Calu3 (cell line): ENCODE measurements around the gene FCN2. TPM values are rescaled to one million over a fixed set of nuclear protein-coding genes. Genes with fewer than 3 reads are reported as not detected.

Experiments
- BruUV-seq: library from RNA; stranded (reverse); fragments of 400-500 nt; replicated peaks from 2 replicates; lab custom pipeline; 2021; lab: Mats Ljungman, UMichigan
- CTCF ChIA-PET: fragments of 300-600 bp; sonication (Branson Sonifier 250); formaldehyde crosslinking; loops from one replicate; lab custom pipeline; 2022; ENCODE audit warnings: antibody characterized with exemption; lab: Charles Lee
- DNase-seq: peaks from one replicate; pipeline ENCODE4 v3.0.0; 2022
- H3K27ac Mint-ChIP-seq: one replicate; pipeline ENCODE4 v1.8.0; 2022; ENCODE audit warnings: mixed read lengths; ENCODE audit not compliant: unreplicated experiment
- H3K27me3 Mint-ChIP-seq: one replicate; pipeline ENCODE4 v1.8.0; 2022; ENCODE audit warnings: mixed read lengths; ENCODE audit not compliant: unreplicated experiment
- H3K36me3 Mint-ChIP-seq: one replicate; pipeline ENCODE4 v1.8.0; 2022; ENCODE audit warnings: mild to moderate bottlenecking, moderate library complexity, mixed read lengths; ENCODE audit not compliant: insufficient read depth, unreplicated experiment
- H3K4me1 Mint-ChIP-seq: one replicate; pipeline ENCODE4 v1.8.0; 2022; ENCODE audit warnings: mild to moderate bottlenecking, low read depth, mixed read lengths; ENCODE audit not compliant: unreplicated experiment
- H3K4me3 Mint-ChIP-seq: one replicate; pipeline ENCODE4 v1.8.0; 2022; ENCODE audit warnings: mild to moderate bottlenecking, low read depth, moderate library complexity, mixed read lengths; ENCODE audit not compliant: unreplicated experiment
- H3K9me3 Mint-ChIP-seq: one replicate; pipeline ENCODE4 v1.8.0; 2022; ENCODE audit warnings: low read depth, mixed read lengths; ENCODE audit not compliant: unreplicated experiment
- intact Hi-C: fragments of 100-400 bp; cut with micrococcal nuclease; formaldehyde crosslinking; loops from one replicate; pipeline ENCODE4 v1.10.0; 2022; ENCODE audit not compliant: unreplicated experiment
- total RNA-seq: library from RNA; stranded (reverse); gene quantifications from 2 replicates; pipeline ENCODE4 v1.2.3, GENCODE V29; 2022
- TF ChIP-seq, protein P1 (sequence below): fragments of 200-600 bp; IDR thresholded peaks from one replicate; pipeline ENCODE4 v1.8.0; 2022; ENCODE audit warnings: antibody characterized with exemption; ENCODE audit not compliant: unreplicated experiment

Gene FCN2
- total RNA-seq, 1 experiment from 2014 or later, result not detected

DNA sequence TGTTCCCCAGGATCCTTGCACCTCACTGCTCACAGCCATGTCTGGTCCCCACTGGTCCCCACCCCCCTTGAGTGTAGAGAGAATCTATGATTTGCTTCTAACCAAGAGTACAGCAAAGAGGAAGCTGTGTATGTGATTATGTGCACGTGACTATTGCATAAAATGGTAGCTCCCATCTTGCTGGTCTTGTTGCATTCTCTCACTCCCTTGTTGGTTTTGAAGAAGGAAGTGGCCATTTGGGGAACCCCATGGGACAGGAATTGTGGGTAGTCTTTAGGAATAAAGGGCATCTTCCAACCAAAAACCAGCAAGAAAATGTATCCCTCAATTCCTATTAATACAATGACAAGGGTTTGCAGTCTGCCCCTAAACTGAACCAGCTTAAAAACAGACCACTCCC, 5.2 kb upstream of the FCN2 start:
- Mint-ChIP-seq H3K4me3 (no peak overlapping the region), H3K9me3 (peaks cover 7% of the 10 kb centered on the region), H3K36me3 (no peaks in the 10 kb centered on the region), H3K27me3 (no peaks in the 10 kb centered on the region), H3K4me1 (no peaks in the 10 kb centered on the region), H3K27ac (no peak overlapping the region)
- BruUV-seq, result no TSS peak
- TF ChIP-seq, protein P1, sequence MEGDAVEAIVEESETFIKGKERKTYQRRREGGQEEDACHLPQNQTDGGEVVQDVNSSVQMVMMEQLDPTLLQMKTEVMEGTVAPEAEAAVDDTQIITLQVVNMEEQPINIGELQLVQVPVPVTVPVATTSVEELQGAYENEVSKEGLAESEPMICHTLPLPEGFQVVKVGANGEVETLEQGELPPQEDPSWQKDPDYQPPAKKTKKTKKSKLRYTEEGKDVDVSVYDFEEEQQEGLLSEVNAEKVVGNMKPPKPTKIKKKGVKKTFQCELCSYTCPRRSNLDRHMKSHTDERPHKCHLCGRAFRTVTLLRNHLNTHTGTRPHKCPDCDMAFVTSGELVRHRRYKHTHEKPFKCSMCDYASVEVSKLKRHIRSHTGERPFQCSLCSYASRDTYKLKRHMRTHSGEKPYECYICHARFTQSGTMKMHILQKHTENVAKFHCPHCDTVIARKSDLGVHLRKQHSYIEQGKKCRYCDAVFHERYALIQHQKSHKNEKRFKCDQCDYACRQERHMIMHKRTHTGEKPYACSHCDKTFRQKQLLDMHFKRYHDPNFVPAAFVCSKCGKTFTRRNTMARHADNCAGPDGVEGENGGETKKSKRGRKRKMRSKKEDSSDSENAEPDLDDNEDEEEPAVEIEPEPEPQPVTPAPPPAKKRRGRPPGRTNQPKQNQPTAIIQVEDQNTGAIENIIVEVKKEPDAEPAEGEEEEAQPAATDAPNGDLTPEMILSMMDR, result no peak
- CTCF ChIA-PET, result no interaction called here
- intact Hi-C loops, result no loop called here
- no peak for DNase-seq

DNA sequence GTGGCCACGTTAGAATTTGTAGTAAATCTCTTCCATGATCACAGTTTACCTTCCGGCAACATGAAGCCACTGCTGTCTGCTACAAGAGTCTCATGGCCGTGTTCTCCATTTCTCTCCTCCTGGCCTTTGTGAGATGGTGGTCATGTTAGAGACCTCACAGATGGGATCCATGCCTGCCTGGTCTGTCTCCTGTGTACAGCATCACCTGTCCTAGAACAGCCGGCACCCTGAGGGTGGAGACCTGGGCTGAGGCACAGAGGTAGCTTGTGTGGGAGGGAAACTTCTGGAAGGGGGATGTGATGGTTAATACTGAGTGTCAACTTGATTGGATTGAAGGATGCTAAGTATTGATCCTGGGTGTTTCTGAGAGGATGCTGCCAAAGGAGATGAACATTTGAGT, 3.1 kb upstream of the FCN2 start:
- no peak for DNase-seq
- intact Hi-C loops, result no loop called here
- peaks cover 3% of the 10 kb centered on the region for H3K9me3 Mint-ChIP-seq
- H3K36me3 Mint-ChIP-seq, result no peaks in the 10 kb centered on the region
- TF ChIP-seq, protein P1, result no peak
- no peaks in the 10 kb centered on the region for H3K4me1 Mint-ChIP-seq
- no peaks in the 10 kb centered on the region for H3K27me3 Mint-ChIP-seq
- BruUV-seq, result no TSS peak
- CTCF ChIA-PET, result no interaction called here
- no peak overlapping the region for H3K4me3 Mint-ChIP-seq
- H3K27ac Mint-ChIP-seq, result no peak overlapping the region

DNA sequence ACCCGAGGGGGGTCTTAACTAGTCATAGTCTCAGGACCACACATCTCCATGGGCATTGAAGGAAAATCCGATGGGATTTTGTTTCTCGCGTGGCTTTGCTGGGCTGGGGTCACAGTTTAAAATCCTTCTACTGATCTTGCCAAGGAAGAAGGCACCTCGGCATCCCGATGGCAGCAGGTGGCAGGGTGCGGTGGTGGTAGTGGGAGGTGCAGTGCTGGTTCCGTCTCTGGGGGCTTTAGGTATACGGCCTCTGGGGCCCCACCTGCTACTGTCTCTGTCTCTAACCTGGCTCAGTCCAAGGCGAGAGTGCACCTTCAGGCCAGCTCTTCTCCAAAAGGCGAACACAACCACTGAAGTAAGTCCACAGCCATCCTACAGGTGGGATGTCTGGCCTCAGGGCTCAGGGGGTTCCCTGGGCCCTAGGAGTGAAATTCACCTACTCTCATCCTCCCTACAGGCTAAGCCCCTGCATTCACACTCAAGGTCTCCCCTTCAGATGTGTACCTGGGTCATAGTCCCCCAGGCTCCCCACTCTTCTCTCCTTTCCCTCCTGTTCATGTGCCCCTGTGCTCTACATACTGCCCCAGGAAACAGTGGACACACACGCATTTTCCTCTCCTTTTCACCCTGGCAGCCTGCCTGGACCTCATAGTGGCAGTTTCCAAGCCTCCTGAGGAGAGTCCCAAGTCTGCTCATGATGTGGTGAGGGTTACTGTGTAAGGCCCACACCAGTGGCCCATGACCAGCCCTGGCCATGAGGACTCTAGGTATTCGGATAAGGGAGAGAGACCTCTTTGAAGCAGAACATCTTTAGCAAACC, 736 bp upstream of the FCN2 start:
- TF ChIP-seq, protein P1, result no peak
- intact Hi-C loops, result no loop called here
- Mint-ChIP-seq H3K4me1 (no peaks in the 10 kb centered on the region), H3K36me3 (no peaks in the 10 kb centered on the region), H3K27me3 (no peaks in the 10 kb centered on the region), H3K27ac (no peak overlapping the region), H3K9me3 (peaks cover 3% of the 10 kb centered on the region), H3K4me3 (no peak overlapping the region)
- DNase-seq, result no peak
- no TSS peak for BruUV-seq
- CTCF ChIA-PET, result no interaction called here

DNA sequence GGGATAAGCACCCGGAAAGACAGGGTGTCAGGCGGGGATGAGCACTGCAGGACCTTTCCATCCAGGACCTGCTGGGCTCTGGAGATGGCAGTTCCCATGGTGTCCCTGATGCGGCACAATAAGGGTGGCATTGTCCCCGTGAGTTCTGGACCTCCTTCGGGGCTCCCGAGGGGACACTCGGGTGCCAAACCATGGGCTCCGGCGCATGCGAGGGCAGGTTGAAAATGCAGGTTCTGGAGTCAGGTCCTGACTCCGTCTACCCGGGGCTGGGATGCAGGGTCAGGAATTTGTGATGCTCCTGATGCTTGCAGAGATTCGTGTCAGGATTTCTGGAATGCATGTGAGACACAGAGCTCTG, 682 bp downstream of the FCN2 start:
- CTCF ChIA-PET, result no interaction called here
- Mint-ChIP-seq H3K27ac (no peak overlapping the region), H3K9me3 (peaks cover 3% of the 10 kb centered on the region), H3K36me3 (no peaks in the 10 kb centered on the region), H3K4me1 (no peaks in the 10 kb centered on the region), H3K4me3 (no peak overlapping the region), H3K27me3 (no peaks in the 10 kb centered on the region)
- TF ChIP-seq, protein P1, result no peak
- BruUV-seq, result no TSS peak
- DNase-seq, result no peak
- intact Hi-C loops, result no loop called here
